HepG2 (cell line): Measurements from ENCODE around the gene TARS3. TPM values are rescaled to one million over a fixed set of nuclear protein-coding genes. Genes with fewer than 3 reads are reported as not detected.
A peak's percentile ranks its signal among the peaks of the same experiment; 100 is the strongest.

Source experiments
- CC2D1A ChIP-seq: sonication (generic); formaldehyde crosslinking; IDR thresholded peaks from 2 replicates; pipeline ENCODE4 v1.8.1; 2023; ENCODE audit warnings: mild to moderate bottlenecking, missing genetic modification reagents
- GATAD2A ChIP-seq: IDR thresholded peaks from 2 replicates; pipeline ENCODE4 v1.6.1; 2016
- KDM5B ChIP-seq: sonication (generic); formaldehyde crosslinking; IDR thresholded peaks from 2 replicates; pipeline ENCODE4 v1.4.0; 2020; ENCODE audit warnings: missing genetic modification reagents, mild to moderate bottlenecking, borderline replicate concordance
- MED1 ChIP-seq: sonication (generic); formaldehyde crosslinking; IDR thresholded peaks from 2 replicates; pipeline ENCODE4 v1.4.0; 2020; ENCODE audit warnings: missing genetic modification reagents
- MED8 ChIP-seq: sonication (generic); formaldehyde crosslinking; IDR thresholded peaks from 2 replicates; pipeline ENCODE4 v1.8.1; 2023; ENCODE audit warnings: mild to moderate bottlenecking, missing genetic modification reagents; ENCODE audit not compliant: insufficient replicate concordance
- MYPOP ChIP-seq: sonication (generic); formaldehyde crosslinking; IDR thresholded peaks from 2 replicates; pipeline ENCODE4 v1.8.1; 2023; ENCODE audit warnings: mild to moderate bottlenecking, moderate library complexity, missing genetic modification reagents
- POLR2G ChIP-seq: fragments of 200-400 bp; formaldehyde crosslinking; IDR thresholded peaks from 2 replicates; pipeline ENCODE4 v1.6.1; 2018; ENCODE audit warnings: mild to moderate bottlenecking, low read depth, low read length, moderate library complexity
- RXRA ChIP-seq: sonication (generic); formaldehyde crosslinking; IDR thresholded peaks from 2 replicates; pipeline ENCODE4 v1.5.1; 2020; ENCODE audit warnings: missing genetic modification reagents
- SRF ChIP-seq: IDR thresholded peaks from 2 replicates; pipeline ENCODE4 v1.6.1; 2011; ENCODE audit warnings: mild to moderate bottlenecking, low read depth, low read length, moderate library complexity
- TOE1 ChIP-seq: sonication (generic); formaldehyde crosslinking; IDR thresholded peaks from 2 replicates; pipeline ENCODE4 v1.4.0; 2020; ENCODE audit warnings: mild to moderate bottlenecking, missing genetic modification reagents
- WIZ ChIP-seq: sonication (generic); formaldehyde crosslinking; IDR thresholded peaks from 2 replicates; pipeline ENCODE4 v1.5.1; 2020; ENCODE audit warnings: mild to moderate bottlenecking, missing genetic modification reagents
- ZNF12 ChIP-seq: sonication (generic); formaldehyde crosslinking; IDR thresholded peaks from 2 replicates; pipeline ENCODE4 v1.5.0; 2020; ENCODE audit warnings: missing genetic modification reagents
- ZNF121 ChIP-seq: sonication (generic); formaldehyde crosslinking; IDR thresholded peaks from 2 replicates; pipeline ENCODE4 v1.5.0; 2020; ENCODE audit warnings: mild to moderate bottlenecking, missing genetic modification reagents
- ZNF546 ChIP-seq: sonication (generic); formaldehyde crosslinking; conservative IDR thresholded peaks from 2 replicates; pipeline ENCODE4 v1.8.1; 2023; ENCODE audit warnings: mild to moderate bottlenecking, missing genetic modification reagents
- ZNF597 ChIP-seq: sonication (generic); formaldehyde crosslinking; IDR thresholded peaks from 2 replicates; pipeline ENCODE4 v1.5.0; 2020; ENCODE audit warnings: missing genetic modification reagents
- ZNF678 ChIP-seq: sonication (generic); formaldehyde crosslinking; IDR thresholded peaks from 2 replicates; pipeline ENCODE4 v1.4.0; 2020; ENCODE audit warnings: mild to moderate bottlenecking, missing genetic modification reagents
- ZNF761 ChIP-seq: sonication (generic); formaldehyde crosslinking; conservative IDR thresholded peaks from 2 replicates; pipeline ENCODE4 v1.4.0; 2020; ENCODE audit warnings: mild to moderate bottlenecking, missing genetic modification reagents
- polyA plus RNA-seq, 8 experiments: library from polyadenylated mRNA; depleted of rRNA in 3 of 8; stranded (reverse) in 7 of 8; unstranded in 1 of 8; fragments of >200 nt; fragmentation: Illumina TruSeq in 4 of 8; extraction: Trizol in 4 of 8; gene quantifications; 2 replicates each; pipeline versions ENCODE4 v1.2.1 to v1.2.3, GENCODE V29; 2011 to 2016; ENCODE audit warnings: low read depth in 4 of 8, missing spikeins in 1 of 8, mixed read lengths in 1 of 8; ENCODE audit not compliant: insufficient read depth in 1 of 8
- total RNA-seq, 5 experiments: library from RNA; depleted of rRNA; stranded (reverse); fragments of >200 nt; fragmentation: Illumina TruSeq; extraction: Trizol; gene quantifications; 2 replicates each; pipeline ENCODE4 v1.2.3, GENCODE V29; 2016; ENCODE audit warnings: low read depth in 1 of 5
- TF ChIP-seq, protein P1 (sequence below): sonication (generic); formaldehyde crosslinking; IDR thresholded peaks from 2 replicates; pipeline ENCODE4 v1.4.0; 2020; ENCODE audit warnings: missing genetic modification reagents, mild to moderate bottlenecking, borderline replicate concordance
- TF ChIP-seq, protein P2 (sequence below): sonication (generic); formaldehyde crosslinking; IDR thresholded peaks from 2 replicates; pipeline ENCODE4 v1.5.1; 2020; ENCODE audit warnings: mild to moderate bottlenecking, missing genetic modification reagents, moderate library complexity
- TF ChIP-seq, protein P3 (sequence below): sonication (generic); formaldehyde crosslinking; IDR thresholded peaks from 2 replicates; pipeline ENCODE4 v1.8.1; 2023; ENCODE audit warnings: mild to moderate bottlenecking, missing genetic modification reagents

The TARS3 gene
- total and polyA plus RNA-seq, 2 of the 13 experiments (the other 11 are each of a cell fraction or from before 2014, with no cell fraction given) = 4.1 to 11.7 TPM

- TF ChIP-seq ZNF597 (CRISPR knock-in tag) (no peak), ZNF761 (CRISPR knock-in tag) (peak; percentile 83), CC2D1A (CRISPR knock-in tag) (no peak), GATAD2A (CRISPR knock-in tag) (no peak; the same call in 1 of the 2 replicates), RXRA (CRISPR knock-in tag) (peak; percentile 41; the same call in 1 of the 2 replicates), WIZ (CRISPR knock-in tag) (peak; percentile 47; the same call in 1 of the 2 replicates), SRF (no peak), ZNF12 (CRISPR knock-in tag) (no peak; the same call in 1 of the 2 replicates), TOE1 (CRISPR knock-in tag) (no peak), ZNF678 (CRISPR knock-in tag) (peak; percentile 59; the same call in 1 of the 2 replicates), ZNF121 (peak; percentile 80), MED1 (CRISPR knock-in tag) (peak; percentile 71), ZNF546 (peak; percentile 95), KDM5B (CRISPR knock-in tag) (peak; percentile 99), MED8 (CRISPR knock-in tag) (peak; percentile 59), POLR2G (peak; percentile 97), MYPOP (CRISPR knock-in tag) (peak; percentile 98)
- TF ChIP-seq, protein P1, sequence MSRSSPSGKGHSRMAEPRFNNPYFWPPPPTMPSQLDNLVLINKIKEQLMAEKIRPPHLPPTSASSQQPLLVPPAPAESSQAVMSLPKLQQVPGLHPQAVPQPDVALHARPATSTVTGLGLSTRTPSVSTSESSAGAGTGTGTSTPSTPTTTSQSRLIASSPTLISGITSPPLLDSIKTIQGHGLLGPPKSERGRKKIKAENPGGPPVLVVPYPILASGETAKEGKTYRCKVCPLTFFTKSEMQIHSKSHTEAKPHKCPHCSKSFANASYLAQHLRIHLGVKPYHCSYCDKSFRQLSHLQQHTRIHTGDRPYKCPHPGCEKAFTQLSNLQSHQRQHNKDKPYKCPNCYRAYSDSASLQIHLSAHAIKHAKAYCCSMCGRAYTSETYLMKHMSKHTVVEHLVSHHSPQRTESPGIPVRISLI = no peak
- TF ChIP-seq, protein P2, sequence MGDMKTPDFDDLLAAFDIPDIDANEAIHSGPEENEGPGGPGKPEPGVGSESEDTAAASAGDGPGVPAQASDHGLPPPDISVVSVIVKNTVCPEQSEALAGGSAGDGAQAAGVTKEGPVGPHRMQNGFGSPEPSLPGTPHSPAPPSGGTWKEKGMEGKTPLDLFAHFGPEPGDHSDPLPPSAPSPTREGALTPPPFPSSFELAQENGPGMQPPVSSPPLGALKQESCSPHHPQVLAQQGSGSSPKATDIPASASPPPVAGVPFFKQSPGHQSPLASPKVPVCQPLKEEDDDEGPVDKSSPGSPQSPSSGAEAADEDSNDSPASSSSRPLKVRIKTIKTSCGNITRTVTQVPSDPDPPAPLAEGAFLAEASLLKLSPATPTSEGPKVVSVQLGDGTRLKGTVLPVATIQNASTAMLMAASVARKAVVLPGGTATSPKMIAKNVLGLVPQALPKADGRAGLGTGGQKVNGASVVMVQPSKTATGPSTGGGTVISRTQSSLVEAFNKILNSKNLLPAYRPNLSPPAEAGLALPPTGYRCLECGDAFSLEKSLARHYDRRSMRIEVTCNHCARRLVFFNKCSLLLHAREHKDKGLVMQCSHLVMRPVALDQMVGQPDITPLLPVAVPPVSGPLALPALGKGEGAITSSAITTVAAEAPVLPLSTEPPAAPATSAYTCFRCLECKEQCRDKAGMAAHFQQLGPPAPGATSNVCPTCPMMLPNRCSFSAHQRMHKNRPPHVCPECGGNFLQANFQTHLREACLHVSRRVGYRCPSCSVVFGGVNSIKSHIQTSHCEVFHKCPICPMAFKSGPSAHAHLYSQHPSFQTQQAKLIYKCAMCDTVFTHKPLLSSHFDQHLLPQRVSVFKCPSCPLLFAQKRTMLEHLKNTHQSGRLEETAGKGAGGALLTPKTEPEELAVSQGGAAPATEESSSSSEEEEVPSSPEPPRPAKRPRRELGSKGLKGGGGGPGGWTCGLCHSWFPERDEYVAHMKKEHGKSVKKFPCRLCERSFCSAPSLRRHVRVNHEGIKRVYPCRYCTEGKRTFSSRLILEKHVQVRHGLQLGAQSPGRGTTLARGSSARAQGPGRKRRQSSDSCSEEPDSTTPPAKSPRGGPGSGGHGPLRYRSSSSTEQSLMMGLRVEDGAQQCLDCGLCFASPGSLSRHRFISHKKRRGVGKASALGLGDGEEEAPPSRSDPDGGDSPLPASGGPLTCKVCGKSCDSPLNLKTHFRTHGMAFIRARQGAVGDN (CRISPR knock-in tag) = peak; percentile 98
- TF ChIP-seq, protein P3, sequence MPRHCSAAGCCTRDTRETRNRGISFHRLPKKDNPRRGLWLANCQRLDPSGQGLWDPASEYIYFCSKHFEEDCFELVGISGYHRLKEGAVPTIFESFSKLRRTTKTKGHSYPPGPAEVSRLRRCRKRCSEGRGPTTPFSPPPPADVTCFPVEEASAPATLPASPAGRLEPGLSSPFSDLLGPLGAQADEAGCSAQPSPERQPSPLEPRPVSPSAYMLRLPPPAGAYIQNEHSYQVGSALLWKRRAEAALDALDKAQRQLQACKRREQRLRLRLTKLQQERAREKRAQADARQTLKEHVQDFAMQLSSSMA = peak; percentile 52; the same call in 1 of the 2 replicates
Measured at GRCh38 chr15:101723874-101724674, at the start of gene TARS3 (continued).
